MM.1S (cell line): ENCODE measurements around the gene CGN.

Experiments used
- DNase-seq: peaks from one replicate; pipeline ENCODE4 v3.0.0-alpha.2; 2015
- H2AFZ ChIP-seq: fragments of 300-600 bp; sonication (generic); 2 replicates; pipeline ENCODE4 v1.6.0; 2016; ENCODE audit warnings: antibody characterized with exemption, low read length
- H3F3A ChIP-seq: fragments of 300-600 bp; sonication (generic); 2 replicates; pipeline ENCODE4 v1.6.1; 2016; ENCODE audit warnings: mild to moderate bottlenecking, antibody characterized with exemption, low read length, moderate library complexity, mixed read lengths; ENCODE audit not compliant: insufficient read depth
- H3K27ac ChIP-seq: fragments of 300-600 bp; sonication (generic); 2 replicates; pipeline ENCODE4 v1.5.1; 2016; ENCODE audit warnings: mild to moderate bottlenecking, low read length
- H3K27me3 ChIP-seq: fragments of 300-600 bp; sonication (generic); replicated peaks from 2 replicates; pipeline ENCODE4 v1.6.0; 2016; ENCODE audit warnings: low read length; ENCODE audit not compliant: insufficient read depth
- H3K36me3 ChIP-seq: fragments of 300-600 bp; sonication (generic); replicated peaks from 2 replicates; pipeline ENCODE4 v1.6.1; 2016; ENCODE audit warnings: mild to moderate bottlenecking, low read length, mixed read lengths; ENCODE audit not compliant: insufficient read depth
- H3K4me1 ChIP-seq: fragments of 300-600 bp; sonication (generic); 2 replicates; pipeline ENCODE4 v1.6.1; 2016; ENCODE audit warnings: low read length, mixed read lengths
- H3K4me2 ChIP-seq: fragments of 300-600 bp; sonication (generic); 2 replicates; pipeline ENCODE4 v1.6.0; 2016; ENCODE audit warnings: low read depth, low read length
- H3K4me3 ChIP-seq: fragments of 300-600 bp; sonication (generic); 2 replicates; pipeline ENCODE4 v1.5.1; 2016; ENCODE audit warnings: low read length, mixed read lengths
- H3K79me2 ChIP-seq: fragments of 300-600 bp; sonication (generic); 2 replicates; pipeline ENCODE4 v1.6.1; 2016; ENCODE audit warnings: mixed run types, low read length, mixed read lengths
- H3K9ac ChIP-seq: fragments of 300-600 bp; sonication (generic); 2 replicates; pipeline ENCODE4 v1.6.1; 2016; ENCODE audit warnings: low read length, mixed read lengths
- H3K9me2 ChIP-seq: fragments of 300-600 bp; sonication (generic); replicated peaks from 2 replicates; pipeline ENCODE4 v1.6.1; 2016; ENCODE audit warnings: mild to moderate bottlenecking, low read length, mixed read lengths; ENCODE audit not compliant: insufficient read depth
- H3K9me3 ChIP-seq: fragments of 300-600 bp; sonication (generic); replicated peaks from 2 replicates; pipeline ENCODE4 v1.6.1; 2016; ENCODE audit warnings: mild to moderate bottlenecking, low read length, mixed read lengths; ENCODE audit not compliant: insufficient read depth
- H4K20me1 ChIP-seq: fragments of 300-600 bp; sonication (generic); 2 replicates; pipeline ENCODE4 v1.6.1; 2016; ENCODE audit warnings: mild to moderate bottlenecking, low read length, moderate library complexity, mixed read lengths; ENCODE audit not compliant: insufficient read depth
- EZH2 ChIP-seq: fragments of 300-600 bp; sonication (generic); optimal IDR thresholded peaks from 2 replicates; pipeline ENCODE3; 2017; ENCODE audit warnings: low read depth, mild to moderate bottlenecking, antibody characterized with exemption, low read length, mixed read lengths
- EZH2phosphoT487 ChIP-seq: fragments of 300-600 bp; sonication (generic); IDR thresholded peaks from 2 replicates; pipeline ENCODE4 v1.6.1; 2018; ENCODE audit warnings: antibody characterized with exemption, low read length
- TF ChIP-seq, protein P1 (sequence below): fragments of 300-600 bp; sonication (generic); IDR thresholded peaks from 2 replicates; pipeline ENCODE4 v1.5.1; 2016; ENCODE audit warnings: antibody characterized with exemption, low read length, mixed read lengths

CGN gene

DNA sequence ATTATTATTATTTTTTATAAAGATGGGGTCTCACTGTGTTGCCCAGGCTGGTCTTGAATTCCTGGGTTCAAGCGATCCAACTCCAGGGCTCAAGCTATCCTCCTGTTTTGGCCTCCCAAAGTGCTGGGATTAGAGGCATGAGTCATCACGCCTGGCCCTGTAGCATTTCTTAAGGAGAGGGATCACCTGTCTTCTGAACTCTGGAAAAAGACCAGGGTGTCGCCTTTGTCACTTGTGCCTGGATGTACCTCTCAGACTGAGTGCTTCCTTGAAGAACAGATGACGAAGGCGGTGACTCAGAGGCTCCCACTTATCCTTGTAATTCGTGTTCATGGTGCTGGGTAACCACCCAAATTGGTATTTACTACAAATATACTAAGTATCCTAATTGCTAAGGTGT is 2.4 kb upstream of the CGN start:
- TF ChIP-seq, protein P1, sequence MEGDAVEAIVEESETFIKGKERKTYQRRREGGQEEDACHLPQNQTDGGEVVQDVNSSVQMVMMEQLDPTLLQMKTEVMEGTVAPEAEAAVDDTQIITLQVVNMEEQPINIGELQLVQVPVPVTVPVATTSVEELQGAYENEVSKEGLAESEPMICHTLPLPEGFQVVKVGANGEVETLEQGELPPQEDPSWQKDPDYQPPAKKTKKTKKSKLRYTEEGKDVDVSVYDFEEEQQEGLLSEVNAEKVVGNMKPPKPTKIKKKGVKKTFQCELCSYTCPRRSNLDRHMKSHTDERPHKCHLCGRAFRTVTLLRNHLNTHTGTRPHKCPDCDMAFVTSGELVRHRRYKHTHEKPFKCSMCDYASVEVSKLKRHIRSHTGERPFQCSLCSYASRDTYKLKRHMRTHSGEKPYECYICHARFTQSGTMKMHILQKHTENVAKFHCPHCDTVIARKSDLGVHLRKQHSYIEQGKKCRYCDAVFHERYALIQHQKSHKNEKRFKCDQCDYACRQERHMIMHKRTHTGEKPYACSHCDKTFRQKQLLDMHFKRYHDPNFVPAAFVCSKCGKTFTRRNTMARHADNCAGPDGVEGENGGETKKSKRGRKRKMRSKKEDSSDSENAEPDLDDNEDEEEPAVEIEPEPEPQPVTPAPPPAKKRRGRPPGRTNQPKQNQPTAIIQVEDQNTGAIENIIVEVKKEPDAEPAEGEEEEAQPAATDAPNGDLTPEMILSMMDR, result no peak
- no peak for TF ChIP-seq EZH2phosphoT487
- no peak for TF ChIP-seq EZH2
- Histone ChIP-seq H3K27me3 (0 out of 2 replicates have a peak, but pooled peaks cover 9% of the 10 kb centered on the region), H3K36me3 (no peaks in the 10 kb centered on the region), H4K20me1 (no peaks in the 10 kb centered on the region), H3K9me3 (no peaks in the 10 kb centered on the region), H3F3A (peaks cover 29% of the 10 kb centered on the region), H3K79me2 (peaks cover 6% of the 10 kb centered on the region; the same call in 1 of the 2 replicates), H3K27ac (no peak overlapping the region), H3K9ac (no peak overlapping the region), H3K4me3 (no peak overlapping the region), H3K4me2 (no peak overlapping the region), H3K9me2 (no peaks in the 10 kb centered on the region), H2AFZ (no peak overlapping the region), H3K4me1 (peaks cover 19% of the 10 kb centered on the region)
- DNase-seq, result no peak

DNA sequence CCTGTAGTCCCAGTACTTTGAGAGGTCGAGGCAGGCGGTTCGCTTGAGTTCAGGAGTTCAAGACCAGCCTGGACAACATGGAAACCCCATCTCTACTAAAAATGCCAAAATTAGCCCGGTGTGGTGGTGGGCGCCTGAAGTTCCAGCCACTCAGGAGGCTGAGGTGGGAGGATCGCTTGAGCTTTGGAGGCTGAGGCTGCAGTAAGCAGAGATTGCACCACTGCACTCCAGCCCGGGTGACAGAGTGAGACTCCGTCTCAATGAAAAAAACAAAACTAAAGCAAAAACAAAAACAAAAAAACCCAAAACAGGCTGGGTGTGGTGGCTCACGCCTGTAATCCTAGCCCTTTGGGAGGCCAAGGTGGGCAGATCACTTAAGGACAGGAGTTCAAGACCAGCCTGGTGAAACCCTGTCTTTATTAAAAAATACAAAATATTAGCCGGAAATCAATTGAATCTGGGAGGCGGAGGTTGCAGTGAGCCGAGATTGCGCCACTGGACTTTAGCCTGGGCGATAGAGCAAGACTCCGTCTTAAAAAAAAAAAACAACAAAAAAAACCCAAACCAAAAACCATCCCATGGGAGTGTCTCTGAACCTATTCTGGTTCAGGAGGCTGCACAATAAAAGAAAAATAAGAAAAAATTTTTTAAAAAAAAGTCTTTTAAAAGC is 1.7 kb upstream of the CGN start:
- H3K79me2 ChIP-seq, result peaks cover 6% of the 10 kb centered on the region; the same call in 1 of the 2 replicates
- H3K4me2 ChIP-seq, result no peak overlapping the region
- TF ChIP-seq EZH2, result no peak
- TF ChIP-seq, protein P1, result no peak
- TF ChIP-seq EZH2phosphoT487, result no peak
- no peaks in the 10 kb centered on the region for H4K20me1 ChIP-seq
- H3K4me3 ChIP-seq, result no peak overlapping the region
- no peak overlapping the region for H3K27ac ChIP-seq
- H3K27me3 ChIP-seq, result 0 out of 2 replicates have a peak, but pooled peaks cover 9% of the 10 kb centered on the region
- H2AFZ ChIP-seq, result no peak overlapping the region
- peaks cover 36% of the 10 kb centered on the region for H3F3A ChIP-seq
- H3K9me2 ChIP-seq, result no peaks in the 10 kb centered on the region
- no peak overlapping the region for H3K9ac ChIP-seq
- DNase-seq, result no peak
- H3K36me3 ChIP-seq, result no peaks in the 10 kb centered on the region
- no peaks in the 10 kb centered on the region for H3K9me3 ChIP-seq
- H3K4me1 ChIP-seq, result peaks cover 24% of the 10 kb centered on the region

DNA sequence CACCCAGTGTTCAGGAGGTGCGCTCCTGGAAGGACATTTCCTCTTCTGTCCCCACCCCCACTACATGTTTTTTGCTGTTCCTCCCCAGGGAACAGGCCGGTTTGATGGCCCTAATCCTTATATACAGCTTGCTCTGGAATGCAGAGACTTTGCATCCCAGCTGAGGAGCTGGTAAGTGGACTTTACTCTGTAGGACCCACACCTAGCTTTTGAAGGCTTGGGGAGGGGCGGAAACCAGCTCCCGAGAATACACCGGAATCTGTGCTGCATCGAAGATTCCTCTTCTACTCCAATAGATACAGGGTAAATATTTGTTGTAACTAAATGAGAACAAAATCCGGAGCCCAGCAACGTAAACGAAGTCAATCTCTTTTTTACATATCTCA is 1.2 kb upstream of the CGN start:
- DNase-seq, result no peak
- TF ChIP-seq EZH2phosphoT487 (no peak), EZH2 (no peak)
- TF ChIP-seq, protein P1, result no peak
- peaks cover 24% of the 10 kb centered on the region for H3K4me1 ChIP-seq
- H3F3A ChIP-seq, result peaks cover 36% of the 10 kb centered on the region
- H3K9me3 ChIP-seq, result no peaks in the 10 kb centered on the region
- H3K36me3 ChIP-seq, result no peaks in the 10 kb centered on the region
- no peak overlapping the region for H3K4me3 ChIP-seq
- peaks cover 6% of the 10 kb centered on the region; the same call in 1 of the 2 replicates for H3K79me2 ChIP-seq
- H3K9ac ChIP-seq, result no peak overlapping the region
- 0 out of 2 replicates have a peak, but pooled peaks cover 9% of the 10 kb centered on the region for H3K27me3 ChIP-seq
- no peak overlapping the region for H3K27ac ChIP-seq
- H2AFZ ChIP-seq, result peak overlapping the region; percentile 90
- no peaks in the 10 kb centered on the region for H3K9me2 ChIP-seq
- peak overlapping the region; percentile 93 for H3K4me2 ChIP-seq
- no peaks in the 10 kb centered on the region for H4K20me1 ChIP-seq
